HG02763 (cell line): Measurements from ENCODE around the gene NRXN3.

Source experiments
- ATAC-seq: cut with Tn5 transposase; IDR thresholded peaks from one replicate; pipeline ENCODE4 v1.9.1; 2021; ENCODE audit warnings: mild to moderate bottlenecking, moderate library complexity; ENCODE audit not compliant: unreplicated experiment

The NRXN3 gene

GRCh38 chr14:79690960-79691359 is 1520.8 kb downstream of the NRXN3 start:
- no peak for ATAC-seq

GRCh38 chr14:79693935-79694334 is 1523.8 kb downstream of the NRXN3 start:
- no peak for ATAC-seq

DNA sequence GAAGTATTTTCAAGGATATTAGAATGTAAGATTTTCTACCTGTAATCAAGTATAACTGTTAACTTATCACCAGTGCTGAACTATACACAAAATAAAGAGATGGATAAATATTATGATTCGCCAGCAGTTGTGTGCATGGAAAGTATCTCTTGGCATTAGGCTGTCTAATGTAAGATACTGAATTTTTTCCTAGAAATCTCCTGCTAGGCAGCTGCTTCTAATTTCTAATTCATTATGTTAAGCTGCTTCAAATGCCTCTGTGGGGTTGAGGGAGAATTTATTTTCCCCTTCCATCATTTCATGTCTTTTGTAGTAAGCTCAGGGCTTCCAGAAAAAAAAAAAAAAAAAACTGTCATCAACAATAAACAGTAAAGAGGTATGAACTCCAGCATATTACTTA is 1525.1 kb downstream of the NRXN3 start:
- ATAC-seq, result no peak

DNA sequence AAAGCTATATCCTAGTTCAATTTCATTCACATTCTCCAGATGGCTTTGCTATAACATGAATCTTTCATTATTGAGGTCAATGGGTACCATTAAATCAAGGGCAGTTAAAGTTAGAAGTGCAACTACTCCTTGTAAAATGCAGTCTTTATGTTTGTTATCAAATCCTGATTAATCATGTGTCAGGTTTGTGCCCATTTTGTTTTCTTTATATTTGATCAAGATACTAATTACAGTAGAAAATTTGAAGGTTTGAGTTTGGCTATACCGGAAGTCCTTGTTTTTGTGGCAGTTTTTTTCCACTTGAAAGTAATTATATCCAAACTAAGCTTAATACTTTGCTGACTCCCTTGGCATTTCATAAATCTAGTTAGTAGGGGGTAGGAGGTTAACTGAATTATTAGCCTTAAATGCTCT is 1528.1 kb downstream of the NRXN3 start:
- no peak for ATAC-seq

DNA sequence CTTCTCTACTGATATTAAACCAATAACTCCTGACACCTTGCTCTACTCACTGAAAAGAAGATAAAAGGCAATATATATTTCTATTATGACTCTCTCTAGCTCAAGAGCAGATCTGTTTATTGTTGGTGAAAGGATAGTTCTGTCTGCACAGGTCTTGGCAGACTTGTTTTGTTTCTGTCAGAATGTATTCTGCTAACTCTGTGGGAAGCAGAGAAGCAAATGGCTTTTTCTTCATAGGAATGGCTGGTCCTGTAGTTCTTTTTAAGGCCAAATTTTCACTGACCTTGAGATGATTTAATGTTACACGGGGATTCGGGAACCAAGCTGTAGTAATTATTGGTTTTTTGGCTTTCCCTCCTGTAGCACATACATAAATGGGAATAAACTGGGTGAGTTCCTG is 1529.0 kb downstream of the NRXN3 start:
- no peak for ATAC-seq

- no peak for ATAC-seq
Measured at GRCh38 chr14:79701371-79701770, 1531.2 kb downstream of the NRXN3 start.

GRCh38 chr14:79702197-79702596 is 1532.0 kb downstream of the NRXN3 start:
- ATAC-seq, result no peak

- ATAC-seq, result no peak
Measured at GRCh38 chr14:79703209-79703608, 1533.0 kb downstream of the NRXN3 start.

DNA sequence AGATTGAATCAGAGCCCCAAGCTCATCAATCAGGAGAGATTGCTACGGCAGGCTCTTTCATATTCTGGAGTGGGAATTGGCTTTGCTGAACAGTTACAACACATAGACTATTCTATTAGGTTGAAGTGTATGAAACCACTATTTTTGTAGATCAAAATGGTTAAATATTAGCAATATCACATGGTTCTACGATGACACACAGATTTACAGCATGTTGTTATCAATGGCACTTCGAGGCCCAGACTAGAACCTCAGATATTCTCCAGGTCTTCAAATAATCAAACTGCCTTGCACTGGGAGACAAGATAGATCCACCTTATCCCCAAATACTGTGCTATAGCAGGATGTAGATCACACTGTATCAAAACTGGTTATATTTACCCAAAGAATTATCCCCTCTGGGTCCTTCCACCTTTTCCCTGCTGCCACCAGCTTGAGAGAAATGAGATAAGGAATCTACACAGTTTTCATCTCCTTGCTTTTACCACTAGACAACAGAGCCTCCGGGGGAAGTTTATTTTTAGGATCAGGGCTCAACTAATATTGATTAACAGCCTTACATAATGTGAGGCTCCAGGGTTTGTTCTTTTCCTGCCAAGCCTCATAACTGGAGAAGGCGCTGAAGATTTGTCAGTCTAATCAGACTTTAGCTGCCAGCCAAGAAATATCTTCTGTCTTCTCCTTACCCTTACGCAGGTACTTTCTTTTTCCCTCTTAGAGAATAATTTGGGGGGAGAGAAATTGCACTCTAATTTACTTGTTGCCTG is 1534.1 kb downstream of the NRXN3 start:
- no peak for ATAC-seq

DNA sequence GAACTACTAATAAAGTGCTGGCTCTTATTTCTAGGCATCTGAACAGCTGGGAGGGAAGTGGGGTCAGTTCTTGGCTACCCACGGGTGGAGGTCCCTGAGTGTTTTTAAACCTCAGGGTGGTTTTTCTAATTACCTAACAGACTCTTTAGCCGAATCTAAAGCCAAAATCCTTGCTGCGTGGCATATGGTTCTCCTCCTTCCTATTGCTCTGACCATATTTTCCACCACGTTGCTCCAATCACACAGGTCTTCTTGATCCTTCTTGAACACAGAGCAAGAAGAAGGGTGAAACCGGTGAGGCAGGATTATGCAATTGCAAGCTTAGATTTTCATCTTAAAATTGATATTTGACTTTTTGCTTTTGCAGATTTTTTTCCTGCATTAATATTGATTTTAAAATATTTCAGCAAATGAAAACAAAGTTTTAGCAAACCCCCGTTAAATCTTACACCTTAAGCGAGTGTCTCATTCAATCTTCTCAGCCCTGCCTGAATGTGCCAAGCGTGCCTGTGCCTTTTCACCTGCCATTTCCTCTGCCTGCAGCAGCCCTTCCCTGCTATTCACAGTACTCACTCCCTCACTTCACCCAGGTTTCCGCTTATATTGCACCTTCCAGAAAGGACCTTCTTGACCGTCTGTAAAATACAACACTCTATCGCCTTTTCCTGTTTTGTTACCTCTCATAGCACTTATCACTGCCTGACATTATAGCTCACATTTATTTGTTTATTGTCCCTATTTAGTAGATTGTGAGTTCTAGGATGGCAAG is 1535.1 kb downstream of the NRXN3 start:
- ATAC-seq, result no peak

DNA sequence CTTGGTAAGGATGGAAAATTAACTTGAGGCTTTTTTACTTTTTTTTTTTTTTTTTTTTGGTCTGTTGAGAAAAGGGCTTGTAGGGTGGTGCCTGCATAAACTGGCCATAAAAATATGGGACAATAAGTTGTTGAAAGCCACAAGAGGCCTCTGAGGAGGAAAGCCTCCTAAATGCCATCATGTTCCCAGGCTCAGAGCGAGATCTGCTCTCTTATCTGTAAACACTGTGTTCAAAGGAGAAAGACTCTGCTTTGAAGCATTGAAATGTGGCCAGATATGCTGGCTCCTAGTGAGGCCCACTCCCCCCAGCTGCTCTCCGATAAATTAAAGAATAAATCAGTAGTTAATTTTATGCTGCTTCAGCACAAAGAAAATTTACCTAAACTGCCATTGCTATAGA is 1536.2 kb downstream of the NRXN3 start:
- ATAC-seq, result no peak

- no peak for ATAC-seq
Measured at GRCh38 chr14:79708426-79709388, 1538.5 kb downstream of the NRXN3 start.

DNA sequence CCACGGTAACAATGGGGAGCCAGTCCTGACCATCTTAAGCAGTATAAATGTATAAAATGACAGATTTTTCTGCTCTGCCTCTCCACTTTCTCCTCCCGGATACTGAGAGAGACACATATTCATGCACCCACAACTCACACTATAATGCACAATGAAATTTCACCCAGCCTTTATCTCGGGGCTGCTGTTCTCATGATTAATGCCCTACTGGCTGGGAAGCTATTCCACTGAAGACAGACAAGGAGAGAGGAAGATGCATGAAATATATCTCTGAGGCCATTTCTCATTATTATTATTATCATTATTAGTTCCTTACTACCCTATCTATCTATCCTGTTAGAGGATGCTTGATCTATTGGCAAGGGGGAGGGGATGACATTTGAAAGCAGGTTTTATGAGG is 1539.4 kb downstream of the NRXN3 start:
- no peak for ATAC-seq

- ATAC-seq, result no peak
Measured at GRCh38 chr14:79712302-79712950, 1542.3 kb downstream of the NRXN3 start.

- no peak for ATAC-seq
Measured at GRCh38 chr14:79721399-79722084, 1551.4 kb downstream of the NRXN3 start.

DNA sequence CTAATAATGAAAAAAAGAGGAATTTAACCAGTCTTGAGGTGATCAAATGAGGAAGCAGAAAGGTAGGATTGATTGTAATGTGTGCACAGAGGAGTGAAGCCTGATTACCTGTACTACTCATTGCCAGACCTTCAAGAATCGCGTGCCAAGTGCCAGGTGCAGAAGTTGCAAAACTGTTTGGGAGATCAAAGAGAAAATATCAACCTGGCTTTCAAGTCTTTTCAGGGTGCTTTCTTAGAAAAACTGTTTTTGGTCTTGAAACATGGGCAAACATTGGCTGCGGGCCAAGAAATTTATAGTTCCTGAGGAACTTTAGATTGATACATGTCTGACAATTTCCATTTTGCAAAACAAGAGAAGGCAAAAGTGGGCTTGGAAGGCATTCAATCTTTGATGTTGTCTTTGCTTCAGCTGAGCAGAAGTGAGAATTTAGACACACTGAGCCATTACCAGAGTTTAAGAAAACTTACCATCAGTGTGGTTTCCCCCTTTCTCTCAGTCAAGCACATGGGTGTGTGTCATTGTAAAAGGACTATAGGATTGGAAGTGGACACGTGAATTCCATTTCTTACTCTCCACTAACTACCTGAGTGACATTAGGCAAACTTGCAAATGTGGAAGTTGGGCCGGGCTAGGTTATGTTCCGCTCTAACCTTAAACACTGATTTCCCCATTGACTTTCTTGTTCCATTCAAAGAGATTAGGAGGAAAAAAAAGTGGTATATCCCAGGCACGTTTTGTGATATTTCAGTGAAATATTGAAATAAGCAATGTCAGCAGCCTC is 1555.0 kb downstream of the NRXN3 start:
- ATAC-seq, result no peak

DNA sequence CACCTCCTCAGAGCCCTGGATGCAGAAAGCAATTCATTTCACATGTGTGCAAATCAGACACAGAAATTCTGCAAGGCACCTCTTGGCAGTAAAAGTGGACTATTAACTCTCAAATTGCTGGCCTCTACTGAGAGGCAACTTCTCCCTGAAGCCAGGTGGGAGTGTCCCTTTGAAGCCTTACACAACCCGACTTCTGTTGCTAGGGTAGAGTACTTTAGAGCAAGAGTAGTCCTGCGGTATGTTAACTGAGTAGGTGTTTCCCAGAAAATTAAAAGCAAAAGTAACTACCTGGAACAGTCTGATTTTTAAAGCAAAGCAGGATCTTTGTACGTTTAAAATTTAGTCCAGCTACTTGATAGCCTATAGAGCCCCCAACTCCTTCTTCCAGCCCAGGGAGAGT is 1557.7 kb downstream of the NRXN3 start:
- no peak for ATAC-seq

- ATAC-seq, result no peak
Measured at GRCh38 chr14:79728331-79728730, 1558.2 kb downstream of the NRXN3 start.

- ATAC-seq, result no peak
Measured at GRCh38 chr14:79729731-79730130, 1559.6 kb downstream of the NRXN3 start.
